NCI-H1105 (cell line): Measurements from ENCODE around the gene PAH.

ENCODE experiments used
- DNase-seq: peaks from one replicate; lab custom pipeline; 2025; lab: John Stamatoyannopoulos, UW

The PAH gene

GRCh38 chr12:102950107-102950949, 33.3 kb upstream of the PAH start:
- peak; percentile 83 for DNase-seq

GRCh38 chr12:102948941-102949352, 31.9 kb upstream of the PAH start:
- DNase-seq = peak; percentile 85

DNA sequence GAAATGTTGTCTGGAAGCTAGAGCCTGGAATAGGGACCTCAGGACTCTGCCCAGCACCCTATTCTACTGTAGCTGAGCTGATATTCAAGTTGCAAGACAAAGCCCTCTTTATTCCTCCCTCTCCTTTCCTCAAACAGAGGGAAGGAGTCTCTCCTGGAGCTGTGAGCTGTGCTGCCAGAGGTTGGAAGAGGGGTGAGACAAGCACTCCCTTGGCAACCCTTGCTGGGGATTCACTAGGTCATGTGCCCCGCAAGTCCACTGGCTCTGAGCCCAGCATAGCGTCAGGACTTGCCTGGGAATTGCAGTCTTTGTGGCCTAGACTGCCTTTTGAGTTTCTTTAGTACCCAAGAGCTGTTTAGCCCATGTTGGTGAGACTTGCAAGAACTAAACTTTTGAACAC, 29.0 kb upstream of the PAH start:
- peak; percentile 54 for DNase-seq

GRCh38 chr12:102939670-102940222, 22.7 kb upstream of the PAH start:
- DNase-seq = no peak

DNA sequence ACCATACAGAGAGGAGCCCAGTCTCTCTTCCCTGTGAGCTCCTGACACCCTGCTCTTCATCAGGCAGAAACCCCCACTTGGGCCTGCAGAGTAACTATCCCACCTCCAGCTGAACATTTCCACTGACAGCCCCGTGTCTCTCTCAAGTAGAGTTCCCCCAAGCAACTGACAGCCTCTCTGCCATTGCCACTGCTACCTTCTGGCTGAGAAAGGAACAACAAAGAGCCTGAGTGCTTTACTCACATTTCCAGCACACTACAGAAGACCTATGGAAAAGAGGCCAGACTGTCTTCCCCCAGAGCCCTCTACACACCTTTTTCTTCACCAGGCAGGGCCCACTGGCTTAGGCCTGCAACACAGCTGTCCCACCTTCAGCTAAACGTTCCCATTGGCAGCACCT, 22.0 kb upstream of the PAH start:
- DNase-seq = no peak

GRCh38 chr12:102933168-102933567, 16.1 kb upstream of the PAH start:
- no peak for DNase-seq

- no peak for DNase-seq
Measured at GRCh38 chr12:102927220-102927619, 10.2 kb upstream of the PAH start.

DNA sequence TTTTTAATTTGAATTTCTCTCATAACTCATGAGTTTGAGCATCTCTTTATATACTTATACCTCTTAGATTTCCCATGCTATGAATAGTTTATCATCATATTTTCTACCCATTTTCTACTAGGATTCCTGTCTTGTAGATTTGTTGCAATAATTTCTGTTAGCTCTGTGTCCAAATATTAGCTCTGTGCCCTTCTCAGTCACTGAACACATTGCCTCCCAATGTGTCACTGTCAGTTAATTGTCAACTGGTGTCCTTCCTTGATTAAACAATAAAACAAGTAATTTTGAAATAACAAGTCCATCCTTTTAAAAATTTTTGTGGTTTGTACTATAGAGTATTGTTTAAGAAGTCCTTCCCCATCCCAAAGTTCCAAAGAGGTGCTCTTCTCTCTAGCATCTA, 4.2 kb upstream of the PAH start:
- DNase-seq = no peak

DNA sequence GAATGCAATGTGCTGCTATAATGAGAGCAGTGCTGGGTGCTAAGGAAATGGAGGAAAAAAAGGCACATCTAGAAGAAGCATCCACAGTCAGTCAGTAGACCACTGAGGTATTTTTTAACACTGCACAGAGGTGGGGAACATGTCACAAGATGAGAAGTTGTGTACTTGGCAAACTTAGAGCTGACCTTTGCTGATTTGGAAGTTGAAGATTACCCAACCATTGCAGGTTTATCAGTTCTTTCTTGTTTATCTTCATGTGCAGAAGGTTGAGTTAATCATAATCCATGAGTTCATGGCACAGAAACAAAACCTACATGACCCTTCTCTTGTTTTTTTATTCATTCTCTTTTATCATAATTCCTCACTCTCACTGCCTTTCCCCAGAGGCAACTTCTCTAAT, 3.2 kb upstream of the PAH start:
- DNase-seq = no peak

- no peak for DNase-seq
Measured at GRCh38 chr12:102918840-102919239, 1.8 kb upstream of the PAH start.

DNA sequence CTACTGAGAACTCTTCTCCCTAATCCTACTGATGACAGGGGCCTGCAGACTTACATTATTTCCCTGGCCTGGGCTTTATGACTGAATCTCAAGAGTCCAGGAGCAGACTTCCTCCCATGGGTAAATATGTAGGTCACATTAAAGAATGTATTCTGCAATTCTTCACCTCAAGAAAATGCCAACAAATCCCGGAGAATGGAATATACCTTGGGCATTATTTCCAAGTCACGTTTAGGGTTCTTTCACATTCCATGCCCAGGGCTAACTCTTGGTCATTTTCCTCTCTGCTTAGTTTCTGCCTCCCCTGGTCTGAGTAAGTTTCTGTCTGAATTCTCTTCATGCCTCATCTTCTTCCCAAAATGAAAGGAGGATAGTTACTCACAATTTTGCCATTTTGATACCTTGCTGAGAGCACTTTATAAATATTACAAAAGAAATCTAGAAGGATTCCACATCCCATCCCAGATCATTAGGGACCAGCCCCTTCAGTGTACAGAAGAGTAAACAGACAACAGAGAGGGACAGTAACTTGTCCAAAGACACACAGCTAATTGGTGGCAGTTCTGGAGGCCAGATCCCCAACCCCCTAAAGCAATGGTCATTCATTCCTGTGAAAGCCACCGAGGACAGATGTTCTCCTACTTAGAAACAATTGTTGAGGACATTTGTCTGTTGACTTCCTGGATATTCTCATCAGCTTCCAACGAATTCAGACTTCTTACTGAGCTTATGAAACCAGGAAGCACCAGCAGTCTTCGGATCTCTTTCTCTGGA, 605 bp downstream of the PAH start:
- no peak for DNase-seq

DNA sequence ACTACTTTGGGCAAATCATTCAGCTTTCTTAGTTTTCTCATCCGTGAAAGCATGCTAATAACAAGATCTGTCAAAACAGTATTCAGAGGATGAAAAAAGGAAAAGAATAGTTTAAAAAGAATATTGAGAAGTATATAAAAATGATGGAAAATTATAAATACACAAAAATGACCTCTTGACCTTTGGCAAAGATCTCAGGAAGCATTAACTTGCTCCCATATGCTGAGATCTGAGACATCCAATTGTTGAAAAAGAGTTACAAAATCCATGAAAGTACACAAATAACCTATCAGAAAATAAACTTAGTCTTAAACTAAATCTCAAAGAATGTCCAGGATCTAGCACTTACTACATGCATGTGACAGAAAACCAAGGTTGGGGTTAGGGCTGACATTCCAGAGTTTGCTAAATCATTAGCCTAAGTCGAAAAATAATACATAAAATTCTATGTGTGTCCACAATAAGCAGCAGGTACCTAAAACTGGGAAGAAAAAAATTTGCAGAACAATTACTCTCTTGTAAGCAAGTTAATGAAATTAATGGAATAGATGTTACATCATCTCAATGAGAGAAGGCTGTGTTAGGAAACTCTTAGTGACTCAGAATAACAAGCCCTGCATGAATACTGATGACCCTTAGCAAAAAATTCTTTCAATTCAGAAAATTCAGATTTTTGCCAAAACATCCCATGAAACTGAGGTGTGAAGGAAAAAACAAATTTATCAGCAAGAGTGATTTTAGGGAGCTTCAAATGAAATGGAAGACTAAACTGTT, 3.4 kb downstream of the PAH start:
- no peak for DNase-seq

- no peak for DNase-seq
Measured at GRCh38 chr12:102912258-102912657, 4.8 kb downstream of the PAH start.

GRCh38 chr12:102911320-102911719, 5.7 kb downstream of the PAH start:
- no peak for DNase-seq

GRCh38 chr12:102910792-102911191, 6.3 kb downstream of the PAH start:
- DNase-seq = no peak

- no peak for DNase-seq
Measured at GRCh38 chr12:102910137-102910536, 6.9 kb downstream of the PAH start.

DNA sequence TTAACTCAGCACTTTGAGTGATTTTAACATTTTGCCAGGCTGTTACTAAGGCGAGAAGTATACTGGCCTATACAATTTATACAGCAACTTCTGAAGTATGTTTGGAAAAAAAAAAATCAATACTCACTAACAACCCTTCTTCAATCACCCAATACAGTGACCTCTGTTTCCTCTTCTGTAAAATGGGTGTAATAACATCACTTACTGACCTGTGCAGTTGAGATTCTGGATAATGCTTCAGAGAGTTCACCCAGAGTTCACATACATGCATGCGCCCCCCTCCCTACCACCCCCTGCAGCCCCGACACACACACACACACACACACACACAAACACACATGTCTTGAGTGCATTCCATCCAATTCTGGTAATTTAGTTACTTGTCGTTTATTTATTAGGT, 9.1 kb downstream of the PAH start:
- DNase-seq = no peak

DNA sequence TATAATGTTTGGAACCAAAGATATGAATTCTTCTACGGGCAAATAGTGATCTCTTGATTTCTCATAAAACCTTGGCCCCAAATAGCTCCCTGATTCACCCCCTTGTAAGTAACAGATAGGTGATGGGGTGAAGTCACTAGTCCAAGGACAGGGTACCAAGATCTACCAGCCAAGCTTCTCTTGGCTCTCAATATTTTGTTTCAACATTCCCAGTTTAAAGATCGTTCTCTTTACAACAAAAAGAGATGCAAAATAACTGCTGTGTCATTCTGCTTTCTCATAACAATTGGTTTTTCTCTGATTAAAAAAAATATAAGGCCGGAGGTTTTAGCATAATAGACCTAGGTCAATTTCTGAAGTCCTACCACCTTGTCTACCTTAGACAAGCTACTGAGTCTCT, 11.8 kb downstream of the PAH start:
- DNase-seq = no peak

- no peak for DNase-seq
Measured at GRCh38 chr12:102903337-102904007, 13.6 kb downstream of the PAH start.

- DNase-seq = no peak
Measured at GRCh38 chr12:102902093-102902492, 15.0 kb downstream of the PAH start.

GRCh38 chr12:102900389-102900788, 16.7 kb downstream of the PAH start:
- DNase-seq = no peak

DNA sequence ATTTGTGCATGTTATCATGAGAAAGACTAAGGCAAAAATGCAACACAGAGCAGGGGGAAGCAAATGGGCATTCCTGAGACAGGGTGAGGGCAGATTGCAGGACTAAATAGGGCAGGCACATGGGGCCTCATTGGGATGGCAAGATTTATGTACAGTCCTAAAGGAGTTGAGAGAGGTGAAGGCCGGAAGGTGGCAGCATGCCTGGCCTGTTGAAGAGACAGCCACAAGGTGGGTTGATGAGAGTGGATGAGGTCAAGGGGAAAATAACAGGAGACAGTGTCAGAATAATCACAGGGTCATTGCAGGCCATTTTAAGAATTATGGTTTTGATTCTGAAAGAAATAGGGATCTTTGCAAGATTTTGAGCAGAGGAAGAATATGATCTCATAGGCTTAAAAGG, 21.0 kb downstream of the PAH start:
- no peak for DNase-seq
